NCI-H1417 treated with DMSO at 0.1 percent for 48 hours (cell line): Measurements from ENCODE around the gene RASAL3.
"Not testable (repeated sequence)": the region's sequence is repeated elsewhere in the genome, so short reads cannot be mapped to it uniquely, and the experiment has no call there.

Source experiments
- DNase-seq: peaks from one replicate; lab custom pipeline; 2025; lab: John Stamatoyannopoulos, UW

RASAL3 gene

DNA sequence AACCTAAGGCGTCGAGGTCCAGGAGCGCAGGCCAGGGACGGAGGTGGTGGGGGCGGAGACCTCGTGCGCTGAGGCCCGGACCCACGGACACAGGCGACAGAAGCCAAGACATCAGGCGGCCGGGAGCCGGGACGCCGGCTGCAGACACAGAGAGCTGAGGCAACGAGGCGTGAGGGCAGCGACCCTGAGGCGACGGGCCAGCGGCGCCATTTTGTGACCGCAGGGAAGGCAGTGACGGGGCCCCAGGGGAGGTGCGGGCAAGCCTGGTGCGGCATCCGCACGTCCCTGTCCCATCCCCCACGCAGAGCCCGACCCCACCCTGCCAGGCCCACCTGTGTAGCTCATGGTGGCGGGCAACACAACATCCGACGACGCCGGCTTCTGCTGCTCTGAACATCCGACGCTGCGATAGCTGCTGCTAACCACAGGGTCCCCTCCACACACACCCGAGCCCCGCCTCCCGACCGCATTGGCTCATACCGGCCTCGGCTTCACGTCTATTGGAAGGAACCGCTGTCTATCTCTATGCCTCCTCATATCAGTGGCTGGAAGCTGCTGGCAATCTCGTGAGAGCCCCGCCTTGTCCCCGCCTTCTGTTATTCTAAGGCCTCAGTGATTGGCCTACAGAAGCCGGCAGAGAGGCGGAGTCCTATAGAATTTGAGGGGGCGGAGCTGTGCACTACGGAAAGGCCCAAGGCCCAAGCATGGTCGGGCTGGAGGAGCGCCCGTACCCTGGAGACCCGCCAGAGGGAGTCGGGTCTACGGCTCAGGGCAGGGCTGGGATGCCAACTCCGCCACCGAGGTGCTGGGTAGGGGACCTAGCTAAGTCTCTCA lies 45.5 kb downstream of the RASAL3 start, which contains the start of gene AKAP8L:
Gene AKAP8L (minus strand): TSS at position 410 of the 834 bp plus-strand sequence. CDS start 65 bp downstream, at position 345.
- DNase-seq: peak; percentile 100

DNA sequence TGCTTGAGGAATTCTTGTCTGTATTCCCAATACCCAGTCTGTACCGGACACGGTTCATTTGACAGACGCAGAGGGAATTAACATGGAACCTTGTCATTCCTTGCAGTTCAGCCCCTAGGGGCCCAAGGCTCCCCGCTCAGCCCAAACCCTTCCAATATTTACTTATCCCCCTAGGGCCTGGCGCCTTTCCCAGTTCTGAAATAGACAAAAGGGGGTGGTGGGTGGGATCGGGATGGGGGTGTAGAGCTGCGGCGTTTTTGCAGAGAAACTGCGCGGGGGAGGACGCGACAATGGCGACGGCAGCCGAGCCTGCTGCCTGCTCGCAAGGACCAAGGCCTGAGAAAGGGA lies 46.1 kb downstream of the RASAL3 start:
- no peak for DNase-seq

DNA sequence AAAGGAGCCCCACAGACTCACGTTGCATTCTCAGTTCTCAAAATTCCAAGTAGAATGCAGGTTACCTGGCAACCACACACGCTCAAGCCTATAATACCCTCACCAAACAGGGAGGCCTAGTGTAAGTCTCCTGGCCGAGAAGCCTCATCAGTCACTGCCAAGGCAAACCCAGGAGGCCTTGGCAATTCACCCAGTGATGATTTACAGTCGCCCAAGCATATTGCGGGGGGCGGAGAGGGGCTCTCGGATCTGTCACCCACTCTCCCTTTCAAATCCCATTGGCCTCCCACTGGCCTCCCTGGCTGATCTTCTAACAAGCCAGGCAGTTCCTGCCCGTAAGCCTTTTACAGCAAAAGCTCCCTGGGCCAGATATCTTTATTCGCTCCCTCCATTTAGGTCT lies 46.6 kb downstream of the RASAL3 start:
- DNase-seq: no peak

DNA sequence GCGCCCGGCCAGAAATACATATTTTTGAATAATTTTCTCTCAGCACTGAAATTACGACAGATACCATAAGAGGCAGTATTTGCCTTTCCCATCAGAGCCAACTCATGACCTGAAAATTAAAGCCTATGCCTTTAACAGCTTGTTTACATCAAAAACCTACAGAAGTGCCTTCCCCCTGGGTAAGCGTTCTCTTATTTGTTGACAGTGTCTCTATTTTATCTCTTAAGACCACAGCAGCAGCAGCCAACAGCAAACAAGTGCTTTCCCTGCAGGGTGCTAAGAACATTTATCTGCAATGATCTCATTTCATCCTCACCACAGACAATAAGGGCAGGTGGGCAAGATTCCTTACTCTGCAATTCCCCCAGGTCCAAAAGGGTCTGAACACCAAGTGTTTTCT lies 51.5 kb downstream of the RASAL3 start:
- DNase-seq: no peak

DNA sequence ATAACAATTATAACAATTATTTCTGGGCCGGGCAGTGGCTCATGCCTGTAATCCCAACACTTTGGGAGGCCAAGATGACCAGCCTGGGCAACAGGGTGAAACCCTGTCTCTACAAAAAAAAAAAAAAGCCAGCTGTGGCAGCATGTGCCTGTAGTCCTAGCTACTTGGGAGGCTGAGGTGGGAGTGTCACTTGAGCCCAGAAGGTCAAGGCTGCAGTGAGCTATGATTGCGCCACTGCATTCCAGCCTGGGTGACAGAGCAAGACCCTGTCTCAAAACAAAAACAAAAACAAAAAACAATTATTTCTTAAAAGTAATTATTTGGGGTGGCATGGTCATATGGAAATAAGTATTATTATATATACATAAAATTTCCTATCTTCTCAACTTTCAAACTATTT lies 53.0 kb downstream of the RASAL3 start:
- DNase-seq: not testable (repeated sequence)

DNA sequence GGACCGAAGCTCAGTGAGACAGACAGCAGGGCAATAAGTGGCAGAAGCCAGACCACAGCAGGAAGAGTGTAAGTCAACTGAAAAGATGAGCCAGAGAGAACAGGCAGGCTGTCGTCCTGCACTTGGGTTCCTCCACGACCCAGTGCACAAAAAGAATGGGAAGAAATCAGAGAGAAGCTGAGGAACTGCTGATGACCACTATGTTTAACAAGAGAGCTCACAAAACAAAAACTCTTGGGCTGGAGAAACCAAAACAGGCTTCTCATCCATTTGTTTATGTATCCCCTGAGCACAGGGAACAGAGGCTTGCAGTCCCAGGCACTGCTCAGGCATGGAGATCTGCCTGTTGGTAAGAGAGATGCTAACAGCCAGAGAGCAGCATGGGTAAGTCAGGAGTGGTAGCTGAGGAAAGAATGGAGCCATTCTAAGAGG lies 59.5 kb downstream of the RASAL3 start:
- DNase-seq: no peak

DNA sequence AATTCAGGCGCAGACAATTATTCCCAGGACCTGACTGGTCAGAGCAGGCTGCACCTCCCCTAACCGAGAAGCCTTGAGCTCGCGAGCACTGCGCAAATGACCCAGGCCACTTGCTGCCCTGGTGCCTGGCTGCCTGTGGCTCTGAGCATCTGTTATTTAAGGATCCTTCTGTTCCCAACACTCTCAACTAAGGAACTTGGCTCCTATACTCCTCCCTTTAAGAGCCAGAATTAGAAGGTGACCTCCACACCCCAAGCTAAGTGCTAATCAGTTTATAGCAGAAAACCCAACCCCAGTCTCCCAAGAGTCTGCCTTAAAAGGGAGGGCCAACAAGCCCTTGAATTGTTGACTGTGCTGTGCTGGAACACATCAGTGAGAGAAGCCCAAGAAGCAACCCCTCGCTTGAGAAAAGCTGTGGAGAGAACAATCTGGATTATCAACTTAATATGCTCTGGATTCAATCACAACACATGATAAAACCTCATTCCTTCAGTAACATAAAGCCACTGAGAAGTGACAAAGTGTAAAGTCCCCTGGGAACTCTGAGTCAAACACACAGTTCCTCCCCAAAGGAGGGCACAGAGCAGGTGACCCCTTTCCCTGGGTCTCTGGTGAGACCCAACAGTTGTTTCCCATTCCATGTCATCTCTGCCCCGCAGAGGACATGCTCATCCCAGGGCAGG lies 60.1 kb downstream of the RASAL3 start:
- no peak for DNase-seq

DNA sequence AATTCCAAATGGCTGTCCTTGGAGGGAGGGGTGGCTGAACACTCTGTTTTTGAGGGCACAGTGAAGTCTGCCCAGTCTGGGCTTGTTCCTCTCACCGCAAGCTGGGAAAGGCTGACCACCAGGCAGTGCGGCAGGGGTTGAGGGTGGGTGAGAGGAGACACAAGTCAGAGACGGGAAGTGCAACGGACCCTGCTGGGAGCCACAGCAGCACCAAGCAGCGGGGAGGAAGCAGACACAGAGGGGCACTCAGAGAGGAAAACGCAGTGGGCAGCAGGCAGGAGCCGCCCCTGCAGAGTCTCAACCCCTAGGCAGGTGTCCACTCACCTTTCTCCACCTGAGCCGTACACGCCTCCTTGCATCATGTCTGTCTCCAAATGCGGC lies 61.2 kb downstream of the RASAL3 start:
- DNase-seq: no peak

DNA sequence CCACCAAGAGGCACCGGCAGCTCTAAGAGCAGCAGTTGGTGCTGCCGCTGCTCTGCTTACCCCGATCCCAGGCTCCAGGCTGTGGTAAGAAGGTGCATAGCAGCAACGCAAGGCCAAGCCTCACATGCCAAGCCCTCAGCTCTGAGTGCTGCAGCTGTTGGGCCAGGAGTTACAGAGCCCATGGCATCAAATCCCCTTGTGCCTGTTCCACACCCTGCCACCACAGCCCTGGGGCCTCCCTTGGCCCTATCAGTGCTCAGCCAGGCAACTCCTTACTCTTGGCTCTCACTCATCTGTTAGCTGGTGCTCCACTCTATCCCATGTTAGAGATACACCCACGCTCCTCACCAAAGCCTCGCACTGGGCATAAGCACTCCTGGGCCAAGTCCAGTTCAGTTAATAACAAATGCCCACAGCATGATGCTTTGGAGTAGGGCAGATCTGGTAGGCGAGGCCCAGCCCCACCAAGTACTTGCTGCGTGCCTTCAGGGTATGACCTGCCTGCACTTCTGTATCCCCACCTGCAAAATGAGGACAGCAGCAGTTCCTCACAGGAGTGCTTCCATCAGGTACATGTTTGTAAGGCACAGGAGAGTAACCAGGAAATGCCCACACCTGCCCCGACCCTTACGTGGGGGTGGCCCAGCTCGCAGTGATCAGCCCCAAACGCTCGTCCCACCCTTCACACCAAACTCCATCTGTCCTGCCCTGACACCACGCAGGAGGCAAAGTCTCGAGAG lies 61.8 kb downstream of the RASAL3 start:
- no peak for DNase-seq
